Hematopoietic multipotent progenitor cell (in vitro differentiated cells): ENCODE results near the gene MAGI3. TPM values are rescaled to one million over a fixed set of nuclear protein-coding genes. Genes with fewer than 3 reads are reported as not detected.
"Not testable (repeated sequence)": the region's sequence is repeated elsewhere in the genome, so short reads cannot be mapped to it uniquely, and the experiment has no call there.

Experiments
- DNase-seq, 3 donors: peaks; one replicate each; pipeline ENCODE4 v3.0.0-alpha.2; 2011 to 2015; ENCODE audit warnings: low read depth in 2 of 3, low spot score in 2 of 3
- total RNA-seq: library from RNA; depleted of rRNA; stranded (reverse); fragments of >200 nt; gene quantifications from one replicate; pipeline ENCODE4 v1.2.3, GENCODE V29; 2012

MAGI3 gene
- total RNA-seq, 1 donor: 1.6 TPM

- DNase-seq: no peak
These were observed 166.9 kb downstream of the MAGI3 start for GRCh38 chr1:113557187-113557586.

GRCh38 chr1:113565621-113566020 lies 175.3 kb downstream of the MAGI3 start:
- no peak for DNase-seq

- no peak for DNase-seq
These were observed 177.1 kb downstream of the MAGI3 start for GRCh38 chr1:113567427-113567826.

- not testable (repeated sequence) for DNase-seq
These were observed 185.5 kb downstream of the MAGI3 start for GRCh38 chr1:113575744-113576260.

GRCh38 chr1:113576271-113576670 lies 186.0 kb downstream of the MAGI3 start:
- no peak for DNase-seq

GRCh38 chr1:113579256-113580018 lies 189.1 kb downstream of the MAGI3 start:
- DNase-seq: no peak

GRCh38 chr1:113581323-113581722 lies 191.0 kb downstream of the MAGI3 start:
- no peak for DNase-seq

- no peak for DNase-seq
These were observed 191.8 kb downstream of the MAGI3 start for GRCh38 chr1:113582084-113582483.

GRCh38 chr1:113587475-113587874 lies 197.2 kb downstream of the MAGI3 start:
- no peak for DNase-seq

GRCh38 chr1:113592230-113592629 lies 201.9 kb downstream of the MAGI3 start:
- no peak for DNase-seq

- no peak for DNase-seq
These were observed 203.4 kb downstream of the MAGI3 start for GRCh38 chr1:113593550-113594297.

GRCh38 chr1:113604466-113604865 lies 214.2 kb downstream of the MAGI3 start:
- not testable (repeated sequence) for DNase-seq

GRCh38 chr1:113605146-113605545 lies 214.8 kb downstream of the MAGI3 start:
- DNase-seq: no peak

GRCh38 chr1:113608399-113608798 lies 218.1 kb downstream of the MAGI3 start:
- no peak for DNase-seq

- DNase-seq: no peak
These were observed 220.1 kb downstream of the MAGI3 start for GRCh38 chr1:113610372-113610771.

- no peak for DNase-seq
These were observed 225.1 kb downstream of the MAGI3 start for GRCh38 chr1:113615425-113615824.

GRCh38 chr1:113616156-113616555 lies 225.8 kb downstream of the MAGI3 start:
- no peak for DNase-seq

- no peak for DNase-seq
These were observed 227.3 kb downstream of the MAGI3 start for GRCh38 chr1:113617438-113618141.

GRCh38 chr1:113628997-113629396 lies 238.7 kb downstream of the MAGI3 start:
- no peak for DNase-seq

GRCh38 chr1:113630340-113631327 lies 240.3 kb downstream of the MAGI3 start:
- DNase-seq: no peak
